Activated CD4-positive, alpha-beta T cell treated with anti-CD3 and anti-CD28 coated beads, Interleukin-2, amount 10 ng/mL, durations not matched to agents 24 days and 14 days (primary cell): Measurements from ENCODE around the gene DEPDC7. TPM values are rescaled to one million over a fixed set of nuclear protein-coding genes. Genes with fewer than 3 reads are reported as not detected.
"Not testable (repeated sequence)": the region's sequence is repeated elsewhere in the genome, so short reads cannot be mapped to it uniquely, and the experiment has no call there.

ENCODE experiments used
- DNase-seq: peaks from one replicate; pipeline ENCODE4 v3.0.0; 2022
- H3K27ac Mint-ChIP-seq: one replicate; pipeline ENCODE4 v1.8.0; 2022; ENCODE audit warnings: mild to moderate bottlenecking, mixed read lengths
- H3K27me3 Mint-ChIP-seq: one replicate; pipeline ENCODE4 v1.8.0; 2022; ENCODE audit warnings: mixed read lengths
- H3K36me3 Mint-ChIP-seq: one replicate; pipeline ENCODE4 v1.8.0; 2022; ENCODE audit warnings: low read depth, mild to moderate bottlenecking, mixed read lengths
- H3K4me1 Mint-ChIP-seq: one replicate; pipeline ENCODE4 v1.8.0; 2021; ENCODE audit warnings: mixed read lengths
- H3K4me3 Mint-ChIP-seq: one replicate; pipeline ENCODE4 v1.8.0; 2022; ENCODE audit warnings: mild to moderate bottlenecking, moderate library complexity, mixed read lengths
- H3K9me3 Mint-ChIP-seq: one replicate; pipeline ENCODE4 v1.8.0; 2021; ENCODE audit warnings: mixed read lengths
- intact Hi-C: fragments of 100-400 bp; cut with micrococcal nuclease; formaldehyde crosslinking; loops from one replicate; pipeline ENCODE4 v1.15.1; 2023
- total RNA-seq: library from RNA; stranded (reverse); gene quantifications from 2 replicates; pipeline ENCODE4 v1.2.3, GENCODE V29; 2022

Gene DEPDC7
- total RNA-seq, 1 donor from 2014 or later = 0.84 TPM

- Mint-ChIP-seq H3K27ac (no peak overlapping the region), H3K27me3 (peaks cover 48% of the 10 kb centered on the region), H3K4me1 (peaks cover 15% of the 10 kb centered on the region), H3K4me3 (no peak overlapping the region), H3K36me3 (no peaks in the 10 kb centered on the region), H3K9me3 (no peaks in the 10 kb centered on the region)
- intact Hi-C loops = no loop called here
- DNase-seq = peak; percentile 70
These were observed 10.5 kb upstream of the DEPDC7 start for GRCh38 chr11:33005175-33005574.

GRCh38 chr11:33006010-33006409, 9.7 kb upstream of the DEPDC7 start:
- Mint-ChIP-seq H3K4me1 (peaks cover 15% of the 10 kb centered on the region), H3K27ac (no peak overlapping the region), H3K36me3 (no peaks in the 10 kb centered on the region), H3K9me3 (no peaks in the 10 kb centered on the region), H3K4me3 (no peak overlapping the region), H3K27me3 (peaks cover 51% of the 10 kb centered on the region)
- intact Hi-C loops = no loop called here
- no peak for DNase-seq

GRCh38 chr11:33013755-33014154, 1.9 kb upstream of the DEPDC7 start:
- peaks cover 64% of the 10 kb centered on the region for H3K27me3 Mint-ChIP-seq
- H3K4me1 Mint-ChIP-seq = peaks cover 16% of the 10 kb centered on the region
- intact Hi-C loops = loop anchor here (5.0 to 10.0 kb wide), 2 partner anchors 121 to 429 kb away; partner anchors contain the start of genes EIF3M and QSER1
- H3K9me3 Mint-ChIP-seq = peaks cover 3% of the 10 kb centered on the region
- no peak overlapping the region for H3K27ac Mint-ChIP-seq
- H3K4me3 Mint-ChIP-seq = no peak overlapping the region
- DNase-seq = no peak
- H3K36me3 Mint-ChIP-seq = no peaks in the 10 kb centered on the region

- Mint-ChIP-seq H3K4me1 (peaks cover 12% of the 10 kb centered on the region), H3K27ac (no peak overlapping the region), H3K27me3 (peaks cover 59% of the 10 kb centered on the region), H3K36me3 (no peaks in the 10 kb centered on the region), H3K4me3 (peak overlapping the region; percentile 75), H3K9me3 (peaks cover 7% of the 10 kb centered on the region)
- intact Hi-C loops = loop anchor here (10.0 kb wide), 1 partner anchor 432 kb away; the partner anchor contains the start of gene EIF3M
- no peak for DNase-seq
These were observed 976 bp downstream of the DEPDC7 start for GRCh38 chr11:33016654-33017053.

GRCh38 chr11:33017478-33017877, 1.8 kb downstream of the DEPDC7 start:
- intact Hi-C loops = loop anchor here (10.0 kb wide), 1 partner anchor 433 kb away; the partner anchor contains the start of gene EIF3M
- no peak overlapping the region for H3K4me3 Mint-ChIP-seq
- no peaks in the 10 kb centered on the region for H3K36me3 Mint-ChIP-seq
- no peak overlapping the region for H3K27ac Mint-ChIP-seq
- H3K9me3 Mint-ChIP-seq = peaks cover 7% of the 10 kb centered on the region
- DNase-seq = no peak
- H3K27me3 Mint-ChIP-seq = peaks cover 63% of the 10 kb centered on the region
- H3K4me1 Mint-ChIP-seq = peaks cover 9% of the 10 kb centered on the region

- intact Hi-C loops = loop anchor here (10.0 kb wide), 1 partner anchor 433 kb away; the partner anchor contains the start of gene EIF3M
- no peak for DNase-seq
- H3K9me3 Mint-ChIP-seq = peaks cover 7% of the 10 kb centered on the region
- H3K4me1 Mint-ChIP-seq = peaks cover 9% of the 10 kb centered on the region
- no peak overlapping the region for H3K4me3 Mint-ChIP-seq
- no peaks in the 10 kb centered on the region for H3K36me3 Mint-ChIP-seq
- H3K27ac Mint-ChIP-seq = no peak overlapping the region
- H3K27me3 Mint-ChIP-seq = peaks cover 63% of the 10 kb centered on the region
These were observed 2.3 kb downstream of the DEPDC7 start for GRCh38 chr11:33017965-33018364.

- DNase-seq = no peak
- H3K9me3 Mint-ChIP-seq = peaks cover 7% of the 10 kb centered on the region
- peaks cover 9% of the 10 kb centered on the region for H3K4me1 Mint-ChIP-seq
- H3K27me3 Mint-ChIP-seq = peaks cover 55% of the 10 kb centered on the region
- intact Hi-C loops = loop anchor here (10.0 kb wide), 1 partner anchor 434 kb away; the partner anchor contains the start of gene EIF3M
- no peak overlapping the region for H3K4me3 Mint-ChIP-seq
- H3K27ac Mint-ChIP-seq = no peak overlapping the region
- H3K36me3 Mint-ChIP-seq = no peaks in the 10 kb centered on the region
These were observed 3.2 kb downstream of the DEPDC7 start for GRCh38 chr11:33018840-33019239.

- no peak overlapping the region for H3K27ac Mint-ChIP-seq
- H3K9me3 Mint-ChIP-seq = peaks cover 7% of the 10 kb centered on the region
- intact Hi-C loops = no loop called here
- peaks cover 2% of the 10 kb centered on the region for H3K4me1 Mint-ChIP-seq
- DNase-seq = no peak
- H3K27me3 Mint-ChIP-seq = peaks cover 53% of the 10 kb centered on the region
- no peak overlapping the region for H3K4me3 Mint-ChIP-seq
- H3K36me3 Mint-ChIP-seq = no peaks in the 10 kb centered on the region
These were observed 5.8 kb downstream of the DEPDC7 start for GRCh38 chr11:33021501-33021900.

- peaks cover 52% of the 10 kb centered on the region for H3K27me3 Mint-ChIP-seq
- H3K4me1 Mint-ChIP-seq = peaks cover 2% of the 10 kb centered on the region
- H3K9me3 Mint-ChIP-seq = peaks cover 7% of the 10 kb centered on the region
- DNase-seq = no peak
- H3K4me3 Mint-ChIP-seq = no peak overlapping the region
- no peak overlapping the region for H3K27ac Mint-ChIP-seq
- intact Hi-C loops = no loop called here
- no peaks in the 10 kb centered on the region for H3K36me3 Mint-ChIP-seq
These were observed 6.3 kb downstream of the DEPDC7 start for GRCh38 chr11:33021937-33022336.

- no peaks in the 10 kb centered on the region for H3K36me3 Mint-ChIP-seq
- peaks cover 2% of the 10 kb centered on the region for H3K9me3 Mint-ChIP-seq
- peaks cover 2% of the 10 kb centered on the region for H3K4me1 Mint-ChIP-seq
- peak; percentile 47 for DNase-seq
- H3K27me3 Mint-ChIP-seq = peaks cover 34% of the 10 kb centered on the region
- H3K4me3 Mint-ChIP-seq = no peak overlapping the region
- intact Hi-C loops = no loop called here
- H3K27ac Mint-ChIP-seq = no peak overlapping the region
These were observed 9.7 kb downstream of the DEPDC7 start for GRCh38 chr11:33025339-33025722.

GRCh38 chr11:33027233-33027632, 11.6 kb downstream of the DEPDC7 start:
- intact Hi-C loops = no loop called here
- Mint-ChIP-seq H3K4me3 (no peak overlapping the region), H3K36me3 (no peaks in the 10 kb centered on the region), H3K27me3 (peaks cover 32% of the 10 kb centered on the region), H3K4me1 (no peaks in the 10 kb centered on the region), H3K27ac (no peak overlapping the region), H3K9me3 (no peaks in the 10 kb centered on the region)
- no peak for DNase-seq

- no peak overlapping the region for H3K27ac Mint-ChIP-seq
- H3K9me3 Mint-ChIP-seq = no peaks in the 10 kb centered on the region
- H3K27me3 Mint-ChIP-seq = peaks cover 36% of the 10 kb centered on the region
- H3K36me3 Mint-ChIP-seq = no peaks in the 10 kb centered on the region
- no peak overlapping the region for H3K4me3 Mint-ChIP-seq
- no peak for DNase-seq
- intact Hi-C loops = no loop called here
- H3K4me1 Mint-ChIP-seq = no peaks in the 10 kb centered on the region
These were observed 12.3 kb downstream of the DEPDC7 start for GRCh38 chr11:33027846-33028536.

GRCh38 chr11:33028537-33028914, 12.8 kb downstream of the DEPDC7 start:
- peaks cover 38% of the 10 kb centered on the region for H3K27me3 Mint-ChIP-seq
- no peak for DNase-seq
- intact Hi-C loops = no loop called here

GRCh38 chr11:33029218-33029617, 13.5 kb downstream of the DEPDC7 start:
- intact Hi-C loops, H3K36me3 Mint-ChIP-seq, H3K27ac Mint-ChIP-seq, DNase-seq, H3K9me3 Mint-ChIP-seq, H3K4me1 Mint-ChIP-seq, H3K4me3 Mint-ChIP-seq: not testable (repeated sequence)
- H3K27me3 Mint-ChIP-seq = peaks cover 41% of the 10 kb centered on the region

More at GRCh38 chr11:33028537-33028914, 12.8 kb downstream of the DEPDC7 start:
- H3K4me3 Mint-ChIP-seq = no peak overlapping the region
- H3K4me1 Mint-ChIP-seq = no peaks in the 10 kb centered on the region
- H3K36me3 Mint-ChIP-seq = no peaks in the 10 kb centered on the region
- no peaks in the 10 kb centered on the region for H3K9me3 Mint-ChIP-seq
- no peak overlapping the region for H3K27ac Mint-ChIP-seq
